Esophagus (tissue), 2 donors: ENCODE data around the gene PRIM2. TPM values are rescaled to one million over a fixed set of nuclear protein-coding genes. Genes with fewer than 3 reads are reported as not detected.
"Not testable (repeated sequence)": the region's sequence is repeated elsewhere in the genome, so short reads cannot be mapped to it uniquely, and the experiment has no call there.

Experiments
- H3K27ac ChIP-seq, 2 donors: one replicate each; pipeline ENCODE4 v1.5.1; 2013; ENCODE audit warnings: low read depth in 2 of 2, mild to moderate bottlenecking in 2 of 2, inconsistent platforms in 1 of 2, low read length in 1 of 2, moderate library complexity in 1 of 2
- H3K27me3 ChIP-seq, 2 donors: one replicate each; pipeline ENCODE4 v1.6.1; 2013; ENCODE audit warnings: low read length in 2 of 2, control low read depth in 1 of 2, mild to moderate bottlenecking in 1 of 2; ENCODE audit not compliant: insufficient read depth in 2 of 2, control insufficient read depth in 1 of 2
- H3K36me3 ChIP-seq, 2 donors: one replicate each; pipeline ENCODE4 v1.6.1; 2013; ENCODE audit warnings: low read length in 1 of 2; ENCODE audit not compliant: control insufficient read depth in 2 of 2, insufficient read depth in 2 of 2
- H3K4me1 ChIP-seq, 2 donors: one replicate each; pipeline ENCODE4 v1.6.1; 2013; ENCODE audit warnings: low read length in 1 of 2; ENCODE audit not compliant: control insufficient read depth in 2 of 2, insufficient read depth in 2 of 2
- H3K4me3 ChIP-seq, 2 donors: one replicate each; pipeline ENCODE4 v1.5.1; 2013; ENCODE audit warnings: low read length in 2 of 2, mild to moderate bottlenecking in 2 of 2, low read depth in 1 of 2, moderate library complexity in 1 of 2
- H3K9me3 ChIP-seq, 2 donors: one replicate each; pipeline ENCODE4 v1.6.1; 2013; ENCODE audit warnings: mild to moderate bottlenecking in 2 of 2, low read depth in 1 of 2, low read length in 1 of 2, moderate library complexity in 1 of 2; ENCODE audit not compliant: control insufficient read depth in 2 of 2, insufficient read depth in 1 of 2
- WGBS, 2 donors: extraction: QIAGEN DNeasy Blood & Tissue Kit; methylation state at CpG; one replicate each; pipeline ENCODE4 v1.1.7; 2013; 5-methylcytosine and 5-hydroxymethylcytosine counted together
- polyA plus RNA-seq, 2 donors: library from polyadenylated mRNA; stranded (reverse); fragments of 200-250 nt; gene quantifications; one replicate each; pipeline ENCODE4 v1.2.3, GENCODE V29; 2013
- donor health status: healthy with polysubstance abuse.
- donor health status: Bipolar disorder and iron deficiency.

PRIM2 gene
- polyA plus RNA-seq, 2 donors = 3.7 to 4.5 TPM

DNA sequence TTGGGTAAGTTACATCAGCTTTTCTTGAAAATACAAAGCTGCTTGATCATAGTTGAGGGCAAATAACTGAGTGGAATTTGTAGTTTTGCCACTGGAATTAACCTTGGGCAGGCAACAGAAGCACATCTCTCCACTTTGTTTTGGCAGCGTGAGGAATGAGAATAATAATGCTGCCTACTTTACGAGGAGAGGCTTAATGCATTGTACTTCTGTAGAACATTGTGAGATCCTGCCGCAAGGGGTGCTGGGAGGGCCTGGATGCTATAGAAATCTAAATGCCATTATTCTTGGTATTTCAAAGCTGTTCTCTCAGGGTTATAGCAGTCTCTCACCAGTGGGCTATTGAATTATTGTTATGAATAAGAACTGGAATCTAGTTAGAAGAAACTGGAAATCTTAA, 353.8 kb downstream of the PRIM2 start:
- not testable (repeated sequence) for H3K9me3 ChIP-seq, H3K36me3 ChIP-seq, H3K27me3 ChIP-seq, H3K4me1 ChIP-seq, H3K4me3 ChIP-seq, H3K27ac ChIP-seq
- WGBS, 2 donors = 69 to 76% methylated on average over 3 of the region's 3 CpGs

DNA sequence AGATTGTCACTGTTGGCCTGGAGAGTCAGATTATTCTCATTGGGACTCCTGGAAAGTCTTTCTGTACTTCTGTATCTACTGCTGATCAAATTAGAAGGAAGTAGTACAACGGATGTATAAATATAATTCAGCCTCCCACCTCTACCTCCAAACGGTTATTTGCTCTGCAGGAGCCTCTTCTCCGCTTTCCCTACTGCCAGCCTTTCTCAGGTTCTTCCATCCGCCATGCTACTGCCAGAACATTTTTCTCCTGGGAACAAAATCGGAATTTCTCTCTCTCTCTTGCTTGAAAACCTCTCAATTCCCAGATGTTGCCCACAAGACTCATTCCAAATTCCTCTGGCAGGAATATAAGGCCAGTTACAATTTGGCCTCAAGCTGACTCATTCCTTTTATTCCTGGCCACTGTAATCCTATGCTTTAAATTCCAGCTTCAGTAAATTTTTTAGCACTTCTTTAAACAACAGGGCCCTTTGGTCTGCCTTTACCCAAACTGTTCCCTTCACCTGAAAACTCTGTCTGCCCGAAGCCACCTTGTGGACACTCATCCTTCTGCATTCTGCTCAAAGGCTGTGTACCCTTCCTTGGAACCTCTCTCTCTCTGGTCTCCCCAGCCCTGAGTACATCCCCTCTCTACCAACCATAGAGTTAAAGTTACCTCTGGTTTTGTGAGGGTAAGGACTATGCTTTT, 354.7 kb downstream of the PRIM2 start:
- WGBS, 2 donors = 68 to 74% methylated on average over 6 of the region's 6 CpGs

DNA sequence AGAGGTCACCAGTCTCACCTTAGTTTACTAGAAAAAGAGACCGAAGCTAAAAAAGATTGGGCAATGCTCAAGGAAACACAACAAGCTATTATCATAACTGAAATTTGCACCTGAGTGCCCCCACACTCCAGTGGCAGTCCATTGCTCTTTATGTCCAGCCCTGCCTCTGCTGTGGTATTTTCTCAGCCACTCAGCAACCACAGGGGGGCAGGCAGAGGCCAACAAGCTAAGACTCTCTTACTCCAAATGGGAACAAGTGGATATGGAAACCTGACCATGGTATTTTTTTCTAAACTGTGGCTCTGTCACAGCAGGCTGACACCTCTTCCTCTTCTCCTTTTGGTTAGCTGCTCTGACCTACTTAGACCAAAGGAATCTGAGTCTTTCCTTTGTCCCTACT, 355.9 kb downstream of the PRIM2 start:
- H3K27me3 ChIP-seq = not testable (repeated sequence)
- WGBS, 2 donors = 71 to 87% methylated on average over 1 of the region's 1 CpG

More for the DNA sequence above, 354.7 kb downstream of the PRIM2 start:
- H3K9me3 ChIP-seq, H3K4me1 ChIP-seq, H3K36me3 ChIP-seq, H3K27me3 ChIP-seq, H3K27ac ChIP-seq, H3K4me3 ChIP-seq: not testable (repeated sequence)

DNA sequence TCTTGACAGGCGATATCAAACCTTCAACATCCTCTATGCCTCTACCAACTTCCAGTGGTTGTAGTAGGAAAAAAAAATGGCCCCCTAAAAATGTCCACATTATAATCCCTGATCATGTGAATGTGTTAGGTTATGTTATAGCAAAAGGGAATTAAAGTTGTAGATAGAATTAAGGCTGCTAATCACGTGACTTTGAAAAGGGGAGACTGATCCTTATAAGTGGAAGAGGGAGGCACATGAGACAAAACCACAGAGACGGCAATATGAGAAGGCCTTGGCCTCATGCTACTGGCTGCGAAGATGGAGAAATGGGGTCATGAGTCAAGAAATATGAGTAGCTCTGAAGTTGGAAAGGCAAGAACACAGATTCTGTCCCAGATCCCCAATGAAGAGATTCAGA, 358.0 kb downstream of the PRIM2 start:
- H3K9me3 ChIP-seq, H3K27me3 ChIP-seq, H3K4me1 ChIP-seq, H3K4me3 ChIP-seq, H3K27ac ChIP-seq, H3K36me3 ChIP-seq: not testable (repeated sequence)
- 78 to 87% methylated on average over 4 of the region's 4 CpGs for WGBS, 2 donors

More for the DNA sequence above, 355.9 kb downstream of the PRIM2 start:
- H3K9me3 ChIP-seq, H3K4me1 ChIP-seq, H3K4me3 ChIP-seq, H3K27ac ChIP-seq, H3K36me3 ChIP-seq: not testable (repeated sequence)

DNA sequence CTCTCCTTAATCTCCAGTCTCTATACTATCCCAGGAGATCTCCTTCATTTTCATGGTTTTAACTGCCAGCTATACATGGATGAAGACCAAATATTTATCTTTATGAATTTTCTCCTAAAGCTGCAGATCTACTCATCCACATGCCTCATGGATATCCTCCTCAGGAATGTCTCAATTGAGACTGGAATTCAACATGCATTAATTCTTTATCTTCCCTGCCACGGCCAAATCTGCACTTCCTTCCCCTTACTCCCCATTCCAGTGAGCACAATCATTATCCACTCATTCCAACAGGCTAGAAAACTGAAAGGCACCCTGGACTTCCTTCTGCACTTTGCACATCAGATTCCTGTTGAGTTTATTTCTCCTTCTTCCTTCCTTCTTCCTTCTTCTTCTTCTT, 379.0 kb downstream of the PRIM2 start:
- H3K27me3 ChIP-seq, H3K4me3 ChIP-seq, H3K9me3 ChIP-seq, H3K27ac ChIP-seq, H3K4me1 ChIP-seq, H3K36me3 ChIP-seq: not testable (repeated sequence)
- whole genome bisulfite sequencing, 2 donors = 30 to 45% methylated on average over 1 of the region's 1 CpG

Other genes starting within 250 kb of the PRIM2 start
- gene ZNF451, start 227.4 kb upstream of the PRIM2 start, polyA plus RNA-seq = 1 to 10 TPM; 7.3 to 9.1 TPM
- 1 to 10 TPM in 1 of 2 donors, under 1 TPM in 1; 0.77 to 2.3 TPM for gene BAG2, start 145.3 kb upstream of the PRIM2 start, polyA plus RNA-seq
- 1 to 10 TPM; 1.4 to 5.3 TPM for gene RAB23, start 95.3 kb upstream of the PRIM2 start, polyA plus RNA-seq